Activated CD4-positive, alpha-beta T cell treated with anti-CD3 and anti-CD28 coated beads, Interleukin-10, Interleukin-2, amounts not matched to agents 100 ng/mL and 50 ng/mL, durations not matched to agents 16 hours and 8 hours (primary cell): ENCODE data around the gene UGDH.
"Not testable (repeated sequence)": the region's sequence is repeated elsewhere in the genome, so short reads cannot be mapped to it uniquely, and the experiment has no call there.

Experiments used
- DNase-seq: peaks from one replicate; pipeline ENCODE4 v3.0.0-alpha.2; 2020

Gene UGDH

DNA sequence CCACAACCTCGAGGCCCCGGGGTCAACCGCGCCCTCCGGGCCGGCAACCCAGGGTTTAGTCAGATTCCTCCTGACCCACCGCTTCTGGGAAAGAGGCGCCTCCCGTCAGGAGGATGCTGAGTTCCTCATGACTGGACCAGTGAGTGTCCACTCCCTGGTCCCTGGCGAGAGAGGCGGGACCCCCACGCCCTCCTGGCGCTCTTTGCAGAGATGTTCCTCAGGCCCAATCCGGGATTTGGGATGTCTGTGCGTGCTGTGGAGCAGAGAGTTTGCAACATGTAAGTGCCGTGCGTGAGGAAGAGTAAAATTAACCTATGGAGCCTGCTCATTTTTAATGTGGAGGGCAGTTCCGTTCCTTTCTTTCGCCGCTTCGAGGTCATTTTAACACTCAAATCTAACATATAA lies 824 bp upstream of the UGDH start:
- no peak for DNase-seq

DNA sequence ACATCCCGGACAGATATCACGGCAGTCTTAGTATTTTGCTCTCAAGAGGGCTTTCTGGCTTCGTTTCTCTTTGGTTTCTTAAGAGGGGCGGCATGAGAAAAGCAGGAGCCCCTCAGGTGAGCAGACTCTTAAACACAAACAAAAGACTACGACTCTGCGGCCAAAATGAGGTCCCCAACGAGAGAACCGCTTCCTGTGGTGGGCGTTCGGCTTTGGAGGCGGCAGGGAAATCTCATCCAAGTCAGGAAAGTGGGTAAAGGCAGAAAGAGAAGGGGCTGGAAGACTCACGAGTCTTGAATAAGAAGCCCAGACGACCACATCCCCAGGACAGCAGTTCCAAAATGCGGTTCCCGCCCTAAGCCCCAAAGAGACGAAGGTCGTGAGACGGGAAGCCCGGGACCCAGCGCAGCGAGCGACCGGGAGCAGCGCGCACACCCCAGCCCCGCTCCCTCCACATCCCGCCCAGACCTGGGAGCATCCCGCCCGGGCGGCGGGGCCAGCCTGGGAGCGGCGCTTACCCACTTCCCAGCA lies 409 bp downstream of the UGDH start:
- peak; percentile 34 for DNase-seq

DNA sequence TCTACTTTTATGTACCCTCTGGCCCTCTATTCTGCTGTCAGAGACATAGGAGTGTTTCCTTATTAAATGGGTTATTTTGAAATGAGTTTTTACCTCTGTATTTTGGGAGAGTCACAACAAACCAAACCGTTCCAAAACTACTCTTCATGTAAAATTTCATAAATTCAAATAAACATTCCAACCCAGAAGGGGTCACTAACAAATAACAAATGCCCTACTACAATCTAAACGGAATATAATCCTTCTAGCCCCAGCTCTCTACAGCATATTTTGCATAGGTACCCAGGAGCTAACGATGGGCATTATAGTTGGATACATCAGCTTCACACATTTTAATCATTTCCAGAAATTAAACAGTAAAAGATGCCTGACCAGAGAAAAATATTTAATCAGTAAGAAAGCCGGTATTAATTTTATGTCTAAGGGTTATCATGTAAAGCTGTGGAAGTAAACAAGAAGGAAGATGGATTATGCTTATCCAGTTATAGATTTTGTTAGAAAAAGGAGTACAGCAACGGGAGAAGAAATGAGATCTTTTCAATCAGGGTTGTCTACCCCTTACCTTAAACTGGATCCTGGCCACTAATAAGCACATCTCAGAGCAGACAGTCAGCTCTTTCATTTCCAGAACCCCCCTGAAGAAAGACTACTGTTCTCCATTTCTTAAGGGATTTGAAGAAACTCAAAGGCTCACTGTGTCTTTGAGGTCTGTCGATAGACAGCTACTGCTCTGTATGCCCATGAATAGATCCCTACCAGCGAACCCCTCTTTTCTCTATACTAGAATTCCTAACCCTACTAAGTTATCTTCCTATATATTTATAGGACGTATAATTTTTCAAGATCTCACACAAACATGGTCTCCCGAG lies 1.2 kb downstream of the UGDH start:
- DNase-seq = no peak

DNA sequence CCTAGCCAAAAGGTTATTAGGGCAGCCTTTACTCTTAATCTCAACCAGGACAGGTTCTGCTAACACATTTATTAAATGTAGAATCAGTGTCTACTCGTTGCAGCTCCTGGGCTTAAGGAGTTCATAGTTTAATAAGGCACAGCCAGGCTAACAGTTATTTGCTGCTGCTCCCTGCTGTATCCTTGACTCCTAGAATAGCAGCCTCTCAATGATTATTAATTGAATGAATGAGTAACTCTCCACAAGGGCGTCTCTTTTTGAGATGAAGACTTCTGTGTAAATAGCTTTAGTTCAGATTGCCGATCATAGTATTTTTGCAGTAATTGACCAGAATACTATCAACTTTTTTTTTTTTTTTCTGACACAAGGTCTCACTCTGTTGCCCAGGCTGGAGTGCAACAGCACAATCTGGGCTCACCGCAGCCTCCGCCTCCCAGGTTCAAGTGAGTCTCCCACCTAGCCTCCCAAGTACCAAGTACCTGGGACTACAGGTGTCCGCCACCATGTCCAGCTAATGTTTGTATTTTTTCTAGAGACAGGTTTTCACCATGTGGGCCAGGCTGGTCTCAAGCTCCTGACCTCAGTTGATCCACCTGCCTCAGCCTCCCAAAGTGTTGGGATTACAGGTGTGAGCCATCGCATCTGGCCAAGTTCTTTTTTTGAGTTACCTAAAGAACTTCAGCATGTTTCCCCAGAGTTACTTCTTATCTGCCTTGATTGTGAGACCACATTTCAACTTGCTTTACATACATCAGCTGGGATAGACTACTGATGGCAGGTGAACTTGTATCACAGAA lies 2.9 kb downstream of the UGDH start:
- DNase-seq = no peak

DNA sequence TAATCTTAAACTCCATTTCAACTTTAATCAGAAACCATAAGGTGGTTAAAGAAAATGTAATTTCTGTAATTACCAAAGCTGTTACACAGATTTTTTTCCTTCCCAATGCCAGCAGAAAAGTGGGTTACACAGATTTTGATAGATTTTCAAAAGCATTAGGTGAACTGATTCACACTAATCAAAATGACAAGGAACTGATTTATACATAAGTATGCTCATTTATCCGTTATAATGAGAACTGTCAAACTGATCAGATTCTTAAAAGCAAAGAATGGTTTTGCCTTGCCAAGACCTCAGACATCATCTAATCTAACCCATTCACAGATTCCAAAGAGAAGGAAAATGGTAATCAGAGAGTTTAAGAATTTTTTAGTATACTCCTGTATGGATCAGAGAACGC lies 5.2 kb downstream of the UGDH start:
- no peak for DNase-seq

DNA sequence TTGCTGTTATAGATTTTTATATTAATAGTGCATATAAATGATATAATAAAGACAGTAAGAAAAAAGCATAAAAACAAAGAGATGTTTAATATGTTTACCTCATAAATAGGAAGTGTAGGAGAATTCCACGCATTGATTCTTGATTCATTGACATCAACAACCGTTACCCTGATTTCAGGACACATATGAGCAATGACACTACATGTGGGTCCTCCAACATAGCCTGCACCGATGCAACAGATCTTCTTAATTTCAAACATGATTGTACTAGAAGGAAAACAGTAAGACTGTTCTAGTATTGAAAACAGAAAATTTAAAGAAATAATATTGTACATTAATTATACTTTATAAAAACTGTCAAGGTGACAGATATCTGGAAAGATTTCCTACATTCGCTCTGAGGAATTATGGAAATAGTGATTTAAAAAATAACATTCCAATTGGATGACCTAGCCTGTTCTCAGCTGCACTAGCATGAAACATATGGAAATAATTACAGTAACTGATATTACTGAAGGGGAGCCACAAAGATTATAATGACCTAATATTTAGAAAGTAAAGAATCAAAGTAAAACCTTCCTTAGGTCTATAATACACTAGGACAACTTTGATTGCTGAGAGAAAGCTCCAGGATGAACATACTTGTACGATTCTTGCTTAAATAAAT lies 5.9 kb downstream of the UGDH start:
- DNase-seq = no peak

DNA sequence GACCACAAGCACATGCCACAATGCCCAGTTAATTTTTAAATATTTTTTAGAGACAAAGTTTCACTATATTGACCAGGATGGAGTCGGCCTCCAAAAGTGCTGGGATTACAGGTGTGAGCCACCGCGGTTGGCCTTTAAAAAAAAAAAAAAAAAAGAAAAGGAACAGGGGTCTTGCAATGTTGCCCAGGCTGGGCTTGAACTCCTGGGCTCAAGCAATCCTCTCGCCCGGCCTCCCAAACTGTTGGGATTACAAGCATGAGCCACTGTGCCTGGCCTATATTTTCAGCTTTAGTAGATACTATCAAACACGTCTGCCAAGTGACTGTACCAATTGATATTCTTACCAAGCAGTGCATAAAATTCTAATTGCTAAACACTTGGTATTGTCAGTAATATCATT lies 8.8 kb downstream of the UGDH start:
- no peak for DNase-seq

DNA sequence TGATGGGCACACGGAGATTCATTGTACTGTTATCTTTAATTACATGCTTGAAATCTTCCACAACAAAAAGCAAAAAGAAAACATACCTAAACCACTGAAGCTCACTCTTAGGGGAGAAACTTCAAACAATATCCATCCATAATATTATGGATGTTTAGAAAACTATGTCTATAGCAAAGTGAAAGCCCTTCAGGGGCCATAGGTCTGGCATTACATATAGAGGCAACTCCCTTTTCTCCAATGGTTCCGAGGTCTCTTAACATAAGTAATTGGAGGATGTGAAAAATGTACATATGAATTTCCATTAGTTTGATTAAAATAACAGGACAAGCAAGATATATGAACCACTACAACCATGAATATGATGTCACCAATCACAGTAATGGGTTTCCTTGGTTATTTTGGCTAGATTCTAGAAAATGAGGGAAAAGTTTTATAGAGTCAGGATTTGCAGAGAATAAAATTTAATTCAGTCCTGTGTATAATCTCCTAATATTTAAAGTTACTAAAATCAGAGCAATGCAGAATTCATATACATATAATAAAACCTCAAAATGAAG lies 10.8 kb downstream of the UGDH start:
- no peak for DNase-seq

DNA sequence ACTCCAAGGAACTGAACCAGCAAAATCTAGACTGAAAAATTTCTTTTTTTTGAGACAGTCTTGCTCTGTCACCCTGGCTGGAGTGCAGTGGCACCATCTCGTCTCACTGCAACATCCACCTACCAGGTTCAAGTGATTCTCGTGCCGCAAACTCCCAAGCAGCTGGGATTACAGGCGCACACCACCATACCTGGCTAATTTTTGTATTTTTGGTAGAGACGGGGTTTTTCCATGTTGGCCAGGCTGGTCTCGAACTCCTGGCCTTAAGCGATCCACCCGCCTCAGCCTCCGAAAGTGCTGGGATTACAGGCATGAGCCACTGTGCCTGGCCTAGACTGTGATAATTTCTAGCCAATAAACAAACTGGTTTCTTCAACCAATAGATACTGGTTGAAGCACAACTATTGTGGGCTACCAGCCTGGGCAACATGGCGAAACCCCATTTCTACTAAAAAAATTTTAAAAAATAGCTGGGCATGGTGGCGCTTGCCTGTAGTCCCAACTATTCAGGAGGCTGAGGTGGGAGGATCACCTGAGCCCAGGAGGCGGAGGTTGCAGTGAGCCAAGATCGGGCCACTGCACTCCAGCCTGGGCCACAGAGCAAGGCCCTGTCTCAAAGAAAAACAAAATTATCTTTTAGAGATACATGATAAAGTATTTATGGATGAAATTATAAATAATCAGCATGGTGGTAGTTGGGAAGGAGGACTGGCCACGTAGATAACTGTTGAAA lies 11.4 kb downstream of the UGDH start:
- DNase-seq = not testable (repeated sequence)

DNA sequence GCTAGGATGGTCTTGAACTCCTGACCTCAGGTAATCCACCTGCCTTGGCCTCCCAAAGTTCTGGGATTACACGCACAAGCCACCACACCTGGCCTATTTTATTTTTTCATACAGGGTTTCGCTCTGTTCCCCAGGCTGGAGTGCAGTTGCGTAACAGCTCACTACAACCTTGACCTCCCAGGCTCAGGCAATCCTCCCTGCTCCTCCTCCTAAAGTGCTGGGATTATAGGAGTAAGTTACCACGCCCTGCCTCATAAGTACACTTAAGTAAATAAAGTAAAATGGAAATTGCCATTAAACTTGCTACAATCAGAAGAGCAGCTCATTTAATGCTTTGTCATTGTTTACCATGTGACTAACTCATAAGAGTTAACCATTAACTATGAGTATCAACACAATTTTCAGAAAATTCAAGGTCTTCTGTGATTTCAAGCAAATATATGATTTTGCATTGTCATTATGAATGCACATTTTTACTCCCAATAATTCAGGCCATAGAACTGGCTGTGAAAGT lies 12.3 kb downstream of the UGDH start:
- DNase-seq = no peak

DNA sequence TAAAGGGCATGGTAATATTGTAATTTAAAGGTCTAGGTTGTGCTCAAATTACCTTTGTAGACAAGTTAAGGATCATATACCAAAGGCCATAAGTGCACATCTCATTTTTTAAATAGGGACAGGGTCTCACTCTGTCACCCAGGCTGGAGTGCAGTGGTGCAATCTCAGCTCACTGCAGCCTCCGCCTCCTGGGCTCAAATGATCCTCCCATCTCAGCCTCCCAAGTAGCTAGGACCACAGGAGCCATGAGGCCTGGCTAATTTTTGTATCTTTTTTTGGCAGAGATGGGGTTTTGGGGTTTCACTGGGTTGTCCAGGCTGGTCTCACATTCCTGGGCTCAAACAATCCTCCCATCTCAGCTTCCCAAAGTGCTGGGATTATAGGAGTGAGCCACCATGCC lies 13.0 kb downstream of the UGDH start:
- not testable (repeated sequence) for DNase-seq

DNA sequence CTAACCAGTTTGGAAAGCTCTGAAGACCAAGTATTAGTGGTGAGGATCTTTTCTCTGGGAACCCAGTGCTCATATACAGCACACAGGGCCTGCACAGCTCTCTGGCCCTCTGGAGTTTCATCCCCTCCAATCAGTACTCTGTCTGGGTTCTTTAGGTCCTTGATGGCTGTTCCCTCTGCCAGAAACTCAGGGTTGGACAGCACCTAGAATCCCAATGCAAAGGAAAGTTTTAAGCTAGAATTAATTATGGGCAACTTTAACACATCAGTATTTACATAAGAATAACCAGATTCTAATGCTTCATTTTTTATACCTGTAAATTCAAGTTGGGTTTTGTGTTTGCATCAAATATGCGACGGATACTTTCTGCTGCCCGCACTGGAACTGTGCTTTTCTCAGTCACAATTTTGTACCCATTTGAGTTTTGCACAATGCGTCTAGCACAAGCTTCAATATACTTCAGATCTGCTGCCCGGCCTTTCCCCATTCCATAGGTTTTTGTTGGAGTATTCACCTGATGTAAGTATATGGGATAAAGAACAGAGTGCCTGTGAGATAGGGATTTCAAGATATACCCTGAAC lies 16.8 kb downstream of the UGDH start:
- no peak for DNase-seq

DNA sequence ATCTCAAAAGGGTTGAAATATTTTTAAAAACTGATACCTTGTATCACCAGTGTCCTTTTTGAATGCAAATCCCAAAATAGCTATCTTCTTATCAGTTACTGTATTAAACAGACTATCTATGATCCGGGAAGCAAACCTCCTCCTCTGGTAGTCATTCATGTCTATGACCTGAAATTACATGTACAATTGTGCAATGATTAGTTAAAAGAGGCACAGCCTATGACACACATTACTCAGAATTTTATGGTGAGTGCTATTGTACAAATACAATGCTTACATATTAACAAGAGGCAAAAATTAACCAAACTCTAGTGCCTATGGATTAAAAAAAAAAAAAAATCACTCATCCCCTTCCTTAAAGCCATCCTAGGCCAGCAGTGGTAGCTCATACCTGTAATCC lies 21.7 kb downstream of the UGDH start:
- DNase-seq = no peak

DNA sequence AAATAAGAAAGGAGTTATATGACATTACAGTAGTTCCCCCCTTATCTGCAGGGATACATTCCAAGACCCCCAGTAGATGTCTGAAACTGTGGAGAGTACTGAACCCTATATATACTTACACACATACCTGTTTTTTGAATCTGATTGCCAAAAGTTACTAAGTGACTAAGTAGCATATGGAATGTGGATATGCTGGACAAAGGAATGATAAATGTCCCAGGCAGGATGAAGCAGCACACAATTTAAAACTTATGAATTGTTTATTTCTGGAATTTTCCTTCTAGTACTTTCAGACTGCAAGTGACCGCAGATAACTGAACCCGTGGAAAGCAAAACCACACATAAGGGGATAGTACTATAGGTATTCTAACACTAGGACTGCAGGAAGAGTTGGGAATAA lies 22.7 kb downstream of the UGDH start:
- DNase-seq = no peak

DNA sequence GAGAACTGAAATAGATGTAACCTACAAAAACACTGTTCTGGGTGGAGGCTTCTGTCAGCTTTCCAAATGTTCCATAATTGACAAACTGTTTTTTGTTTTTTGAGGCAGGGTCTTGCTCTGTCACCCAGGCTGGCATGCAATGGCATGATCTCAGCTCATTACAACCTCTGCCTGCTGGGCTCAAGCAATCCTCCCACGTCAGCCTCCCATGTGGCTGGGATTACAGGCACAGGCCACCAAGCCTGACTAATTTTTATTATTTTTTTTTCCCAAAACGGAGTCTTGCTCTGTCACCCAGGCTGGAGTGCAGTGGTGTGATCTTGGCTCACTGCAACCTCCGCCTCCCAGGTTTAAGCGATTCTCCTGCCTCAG lies 24.6 kb downstream of the UGDH start:
- DNase-seq = not testable (repeated sequence)

DNA sequence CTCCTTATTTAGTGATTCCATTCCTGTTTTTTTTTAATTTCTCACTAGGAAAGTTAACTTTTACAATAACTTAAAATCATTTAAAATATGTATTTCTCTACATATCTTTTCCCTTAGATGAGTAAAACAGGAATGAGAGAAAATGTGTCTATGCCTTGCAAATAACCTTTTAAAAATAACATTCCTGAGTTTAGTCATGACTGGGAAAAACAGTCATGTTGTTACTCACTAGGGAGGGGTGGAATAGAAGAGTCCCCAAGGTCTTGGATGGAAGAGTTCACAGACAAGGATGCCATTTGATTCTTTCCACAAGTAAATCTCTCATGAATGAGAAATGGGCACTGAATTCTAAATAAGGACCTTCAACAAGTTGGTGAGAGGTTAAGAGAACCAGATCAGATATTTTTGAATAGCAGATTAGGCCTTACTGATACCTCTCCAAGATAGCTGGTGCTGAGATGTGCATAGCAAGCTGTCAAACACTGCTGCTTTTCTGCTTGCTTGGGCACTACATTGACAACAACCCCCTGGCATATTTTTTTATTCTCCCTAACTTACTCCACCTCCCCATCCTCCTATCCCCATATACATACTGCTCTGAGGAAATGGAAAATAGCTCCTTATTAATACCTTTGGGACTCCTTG lies 25.1 kb downstream of the UGDH start:
- DNase-seq = no peak

DNA sequence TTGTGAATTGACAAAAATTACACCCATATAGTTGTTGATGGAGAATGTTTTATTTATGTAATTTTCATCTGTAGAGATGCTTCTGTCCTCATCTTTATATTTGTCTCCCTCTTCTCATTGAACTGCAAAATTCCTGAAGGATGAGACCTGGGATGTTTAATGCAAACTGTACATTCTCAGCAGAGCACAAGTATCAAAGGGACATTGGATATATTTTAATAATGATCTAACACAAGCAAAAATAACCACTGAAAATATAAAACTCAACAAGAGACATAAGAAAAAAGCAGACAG lies 28.6 kb downstream of the UGDH start:
- no peak for DNase-seq

DNA sequence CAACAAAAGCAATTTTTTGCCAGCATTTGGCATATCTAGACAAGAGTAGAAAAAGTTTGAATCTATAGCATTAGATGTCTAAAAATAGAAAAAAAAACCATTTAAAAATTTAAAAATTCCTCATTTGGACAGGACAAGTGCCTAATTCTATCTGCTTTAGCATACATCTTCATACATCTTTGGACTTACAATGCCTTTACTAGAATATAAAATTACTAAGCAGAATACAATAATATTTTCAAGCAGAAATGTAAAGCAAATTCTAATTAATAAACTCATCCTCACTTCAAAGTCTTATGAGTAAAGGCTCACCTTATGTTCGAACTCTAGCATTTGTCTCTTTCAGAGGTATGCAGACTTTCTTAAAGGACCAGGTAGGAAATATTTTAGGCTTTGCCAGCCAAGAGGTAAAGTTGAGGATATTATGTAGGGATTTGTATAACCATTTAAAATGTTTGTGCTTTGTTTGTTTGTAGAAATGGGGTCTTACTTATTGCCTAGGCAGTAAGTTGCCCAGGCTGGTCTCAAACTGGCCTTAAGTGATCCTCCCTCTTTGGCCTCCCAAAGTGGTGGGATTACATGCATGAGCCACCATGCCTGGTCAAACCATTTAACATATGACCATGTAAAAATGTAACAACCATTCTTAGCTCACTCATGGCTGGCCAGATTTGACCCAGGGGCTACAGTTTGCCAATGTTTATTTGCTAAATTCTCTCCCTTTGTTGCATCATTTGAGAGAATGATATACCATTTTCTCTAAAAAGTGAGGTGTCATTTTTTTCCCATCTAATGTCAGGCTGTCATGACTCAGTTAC lies 29.1 kb downstream of the UGDH start:
- no peak for DNase-seq

DNA sequence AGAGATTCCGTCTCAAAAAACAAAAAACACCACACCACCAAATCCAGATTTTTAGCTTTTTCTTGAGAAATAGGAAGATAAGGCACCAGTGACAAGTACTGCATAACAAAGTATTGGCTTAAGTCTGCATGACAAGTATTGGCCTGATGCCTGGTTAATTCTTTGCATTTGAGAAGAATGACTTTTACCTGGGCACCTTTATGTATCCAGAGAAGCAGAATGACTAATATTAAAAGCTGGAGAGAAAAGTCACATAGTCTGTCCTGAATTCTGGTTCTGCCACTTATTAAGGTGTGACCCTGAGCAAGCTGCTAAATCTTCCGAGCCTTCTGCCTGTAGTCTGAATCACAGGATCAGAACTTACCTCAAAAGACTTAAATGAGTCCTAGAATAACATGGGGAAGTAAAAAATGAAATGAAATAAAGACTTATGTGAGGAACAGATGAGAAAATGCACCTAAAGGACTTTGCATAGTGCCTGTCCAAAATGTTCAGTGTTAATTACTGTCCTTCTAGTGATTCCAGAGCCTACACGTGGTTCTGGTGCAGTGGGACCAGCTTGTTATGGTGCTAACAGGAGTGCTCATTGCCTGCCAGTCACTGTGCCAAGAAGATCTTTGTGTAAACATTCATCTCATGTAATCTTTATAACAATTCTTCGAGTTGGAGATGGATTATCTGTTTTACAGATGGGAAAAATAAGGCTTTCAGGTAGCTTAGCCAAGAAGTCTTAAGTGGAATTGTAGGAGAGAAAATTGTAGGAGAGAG lies 31.6 kb downstream of the UGDH start:
- no peak for DNase-seq

DNA sequence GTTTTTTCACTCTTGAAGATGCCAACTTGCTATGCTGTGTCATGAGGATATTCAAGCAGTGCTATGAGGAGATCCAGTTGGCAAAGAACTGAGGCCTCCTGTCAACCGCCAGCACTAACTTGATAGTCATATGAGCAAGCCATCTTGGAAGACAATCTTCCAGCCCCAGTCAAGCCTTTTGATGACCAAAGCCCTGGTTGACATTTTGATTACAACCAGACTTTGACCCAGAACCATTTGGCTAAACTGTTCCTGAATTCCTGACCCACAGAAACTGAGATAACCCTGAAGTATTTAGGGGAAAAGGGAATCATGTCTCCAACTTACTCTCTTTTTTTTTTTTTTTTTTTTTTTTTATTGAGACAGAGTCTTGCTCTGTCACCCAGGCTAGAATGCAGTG lies 32.9 kb downstream of the UGDH start:
- DNase-seq = no peak
